IPS-11a (cell line): ENCODE measurements around the gene CWC27.

ENCODE experiments used
- H3K4me3 ChIP-seq: one replicate; pipeline ENCODE4 v1.5.1; 2013; ENCODE audit warnings: low read depth, low read length, control low read depth

Gene CWC27, protein sequence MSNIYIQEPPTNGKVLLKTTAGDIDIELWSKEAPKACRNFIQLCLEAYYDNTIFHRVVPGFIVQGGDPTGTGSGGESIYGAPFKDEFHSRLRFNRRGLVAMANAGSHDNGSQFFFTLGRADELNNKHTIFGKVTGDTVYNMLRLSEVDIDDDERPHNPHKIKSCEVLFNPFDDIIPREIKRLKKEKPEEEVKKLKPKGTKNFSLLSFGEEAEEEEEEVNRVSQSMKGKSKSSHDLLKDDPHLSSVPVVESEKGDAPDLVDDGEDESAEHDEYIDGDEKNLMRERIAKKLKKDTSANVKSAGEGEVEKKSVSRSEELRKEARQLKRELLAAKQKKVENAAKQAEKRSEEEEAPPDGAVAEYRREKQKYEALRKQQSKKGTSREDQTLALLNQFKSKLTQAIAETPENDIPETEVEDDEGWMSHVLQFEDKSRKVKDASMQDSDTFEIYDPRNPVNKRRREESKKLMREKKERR

DNA sequence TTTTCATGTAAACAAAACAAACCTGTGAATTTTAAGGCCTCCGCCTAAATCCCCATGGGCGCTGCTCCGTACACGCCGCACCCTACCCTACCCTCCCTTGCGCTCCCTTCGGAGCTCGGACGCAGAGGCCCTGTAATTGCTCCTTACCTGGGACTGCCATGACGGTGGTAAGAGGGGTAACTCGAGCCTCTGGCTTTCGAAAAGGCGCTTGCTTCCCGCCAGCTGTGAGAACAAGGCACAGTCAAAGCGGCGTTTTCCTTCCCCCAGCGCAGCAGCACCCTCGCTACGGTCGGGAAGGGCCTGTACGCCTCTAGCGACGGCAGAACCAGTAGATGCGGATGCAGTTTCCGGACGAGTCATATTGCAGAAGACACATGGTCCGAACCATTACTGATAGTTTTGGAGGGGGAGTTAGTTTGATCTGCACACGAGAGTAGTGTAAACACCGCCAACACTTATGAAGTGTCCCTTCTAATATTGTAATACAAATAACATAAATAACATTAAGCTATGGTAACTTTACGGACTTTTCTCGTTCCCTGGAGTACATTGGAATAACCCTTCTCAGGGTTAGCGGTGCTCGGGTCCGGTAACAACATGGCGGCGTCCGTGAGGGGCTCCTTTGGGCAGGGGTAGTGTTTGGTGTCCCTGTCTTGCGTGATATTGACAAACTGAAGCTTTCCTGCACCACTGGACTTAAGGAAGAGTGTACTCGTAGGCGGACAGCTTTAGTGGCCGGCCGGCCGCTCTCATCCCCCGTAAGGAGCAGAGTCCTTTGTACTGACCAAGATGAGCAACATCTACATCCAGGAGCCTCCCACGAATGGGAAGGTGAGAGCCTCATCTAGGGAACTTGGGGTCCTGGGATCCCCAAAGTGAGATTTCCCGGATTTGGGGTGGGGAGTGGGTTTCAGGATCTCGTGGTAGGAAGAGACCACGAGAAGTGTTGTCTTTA lies at the start of gene CWC27, which contains the start of gene SREK1IP1:
TSS of gene CWC27 (plus strand) at position 573 of the 955 bp plus-strand sequence. CDS start at position 790, 217 bp downstream.
TSS of gene SREK1IP1 (minus strand) at position 334 of the 955 bp plus-strand sequence. CDS start at position 160, 174 bp downstream.
- peak within 1 kb of the TSS; percentile 96 for H3K4me3 ChIP-seq

DNA sequence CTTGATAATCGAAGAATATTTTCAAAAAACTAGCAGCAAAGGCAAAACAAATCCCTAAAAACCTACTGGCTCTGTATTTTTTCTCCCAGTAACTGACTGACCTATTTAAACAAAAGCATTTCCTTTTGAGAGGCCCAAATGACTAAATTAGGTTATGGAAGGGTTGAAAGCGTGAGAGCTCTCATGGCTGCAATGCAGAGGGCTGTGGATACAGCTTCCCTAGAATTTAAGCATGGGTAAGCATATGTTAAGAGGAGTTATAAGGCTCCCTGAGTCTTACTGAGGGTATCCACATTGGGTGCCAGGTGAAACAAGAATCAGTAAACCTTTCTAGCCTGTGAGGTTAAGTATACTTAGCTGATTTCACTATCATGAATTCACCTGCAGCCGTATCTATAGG lies 46.1 kb upstream of the CWC27 start:
- H3K4me3 ChIP-seq: no peak overlapping the region

GRCh38 chr5:64727150-64727549 lies 41.6 kb upstream of the CWC27 start:
- H3K4me3 ChIP-seq: no peak overlapping the region

DNA sequence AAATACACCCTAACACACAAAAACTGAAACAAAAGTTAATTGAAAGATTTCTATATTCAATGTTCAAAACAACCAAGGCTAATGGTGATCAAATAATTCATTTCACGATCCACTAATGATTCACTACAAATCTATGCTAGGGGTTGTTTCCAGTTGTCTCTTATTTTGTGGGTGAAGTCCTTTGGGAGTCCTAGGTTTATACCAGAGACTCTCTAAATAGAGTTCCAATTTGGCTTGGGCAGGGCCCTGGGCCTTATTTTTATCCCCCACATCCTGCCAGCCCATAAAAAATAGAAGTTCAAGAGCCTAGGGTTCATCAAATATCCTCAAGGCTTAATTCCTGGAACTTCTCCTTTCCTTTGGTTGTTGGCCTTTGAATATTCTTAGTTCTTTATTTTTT lies 26.3 kb upstream of the CWC27 start:
- H3K4me3 ChIP-seq: no peak overlapping the region

DNA sequence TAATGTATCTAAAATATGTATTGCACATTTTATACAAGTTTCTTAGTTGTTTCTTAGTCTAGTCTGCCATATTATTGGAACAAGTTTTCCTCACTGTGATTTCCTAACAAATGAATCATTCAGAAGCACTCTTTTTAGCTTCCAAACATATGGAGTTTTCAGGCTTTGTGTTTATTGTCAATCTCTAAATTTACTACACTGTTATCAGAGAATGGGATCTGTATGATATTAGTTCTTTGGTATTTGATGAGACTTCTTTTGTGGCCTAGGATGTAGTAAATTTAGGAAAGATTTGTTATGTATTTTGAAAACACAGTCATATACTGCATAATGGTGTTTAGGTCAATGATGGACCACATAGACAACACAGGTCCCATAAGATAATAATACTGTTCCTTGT lies 25.9 kb upstream of the CWC27 start:
- no peak overlapping the region for H3K4me3 ChIP-seq

GRCh38 chr5:64744914-64745313 lies 23.8 kb upstream of the CWC27 start:
- H3K4me3 ChIP-seq: no peak overlapping the region

- H3K4me3 ChIP-seq: no peak overlapping the region
These were observed 22.3 kb upstream of the CWC27 start for GRCh38 chr5:64746446-64746845.

GRCh38 chr5:64749385-64749784 lies 19.3 kb upstream of the CWC27 start:
- H3K4me3 ChIP-seq: no peak overlapping the region

GRCh38 chr5:64754066-64754465 lies 14.7 kb upstream of the CWC27 start:
- no peak overlapping the region for H3K4me3 ChIP-seq

DNA sequence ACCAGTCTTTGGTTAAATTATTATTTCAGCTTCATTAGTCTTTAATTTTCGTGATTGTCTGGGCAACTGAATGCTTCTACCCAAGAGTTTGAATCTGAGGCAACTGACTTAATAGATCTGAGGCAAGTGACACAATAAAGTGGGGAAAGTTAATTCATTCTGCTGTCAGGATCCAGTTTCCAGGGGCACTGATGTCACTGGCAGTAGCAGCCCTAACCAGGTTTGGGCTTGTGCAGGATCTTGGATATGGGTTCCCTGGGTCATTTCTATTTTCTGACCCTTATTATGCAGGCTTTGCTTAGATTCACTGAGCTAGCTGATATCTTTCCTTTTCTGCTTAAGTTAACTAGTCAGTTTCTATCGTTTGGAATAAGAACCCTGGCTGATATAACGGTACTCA lies 9.8 kb upstream of the CWC27 start:
- H3K4me3 ChIP-seq: no peak overlapping the region

GRCh38 chr5:64759960-64760660 lies 8.6 kb upstream of the CWC27 start:
- no peak overlapping the region for H3K4me3 ChIP-seq

GRCh38 chr5:64763948-64764503 lies 4.7 kb upstream of the CWC27 start:
- no peak overlapping the region for H3K4me3 ChIP-seq

DNA sequence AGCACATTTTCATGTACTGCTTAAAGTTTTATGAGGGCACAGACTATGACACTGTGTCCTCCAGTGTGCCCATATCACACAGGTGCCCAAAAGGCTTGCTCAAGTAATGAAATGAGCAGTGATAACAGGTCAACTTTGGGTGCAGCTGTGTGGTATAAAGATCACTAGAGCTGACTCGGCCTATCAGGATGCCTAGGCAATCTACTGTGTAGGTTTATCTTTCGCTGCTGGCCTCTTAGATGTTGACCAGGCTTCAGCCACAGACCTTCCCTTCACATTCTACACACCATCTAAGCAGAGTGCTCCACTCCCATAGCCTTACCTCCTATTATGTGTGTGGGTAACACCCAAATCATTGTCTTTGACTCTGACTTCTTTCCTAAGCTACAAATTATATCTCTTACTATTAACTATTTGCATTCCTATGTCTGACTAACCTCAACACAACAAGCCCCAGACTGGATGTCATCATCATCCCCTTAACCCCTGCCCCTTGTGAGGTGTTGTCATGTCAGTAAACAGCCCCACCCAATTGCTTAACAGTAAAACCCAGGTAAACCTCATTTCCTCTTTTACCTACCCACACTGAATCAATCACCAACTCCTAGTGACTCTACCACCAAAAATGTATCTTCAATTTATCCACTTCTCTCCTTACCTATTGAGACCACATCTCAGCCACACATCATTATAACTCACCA lies 2.8 kb upstream of the CWC27 start:
- no peak overlapping the region for H3K4me3 ChIP-seq

DNA sequence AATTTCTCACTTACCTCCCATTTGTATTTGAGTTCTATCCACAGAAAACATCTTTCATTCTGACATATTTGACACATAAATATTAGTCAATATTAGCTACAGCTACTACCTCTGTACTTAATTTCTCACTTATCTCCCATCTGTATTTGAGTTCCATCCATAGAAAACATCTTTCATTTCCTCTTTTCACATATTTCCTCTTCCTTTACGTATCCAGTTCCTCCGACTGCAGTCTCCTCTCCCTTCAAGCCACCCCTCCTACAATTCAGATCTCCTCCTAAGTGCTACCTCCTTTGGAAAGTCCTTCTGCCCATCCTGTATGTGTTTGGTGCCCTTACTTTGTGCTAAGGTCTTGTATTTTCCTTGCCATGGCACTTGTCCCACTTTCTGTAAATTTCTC lies 1.8 kb upstream of the CWC27 start:
- H3K4me3 ChIP-seq: no peak overlapping the region

GRCh38 chr5:64767959-64768357 lies 772 bp upstream of the CWC27 start:
- peak overlapping the region; percentile 96 for H3K4me3 ChIP-seq

DNA sequence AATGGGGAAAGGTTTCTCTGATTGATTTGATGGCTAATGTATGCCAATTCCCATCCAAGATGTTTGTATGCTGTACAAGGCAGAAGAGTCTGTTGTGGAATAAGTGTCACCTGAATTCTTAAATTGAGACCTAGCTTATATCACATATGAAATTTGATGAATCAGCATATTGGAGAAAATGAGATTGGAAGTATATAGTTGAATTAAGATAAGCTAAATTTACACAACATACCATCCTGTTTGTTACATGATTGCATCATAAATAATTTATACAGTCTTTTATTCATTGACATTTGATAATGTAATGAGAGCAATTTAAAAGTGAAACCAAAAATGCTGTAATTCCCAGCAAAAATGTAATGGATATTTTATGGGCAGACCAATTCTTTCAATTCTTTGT lies 1.1 kb downstream of the CWC27 start:
- H3K4me3 ChIP-seq: peak overlapping the region; percentile 96

DNA sequence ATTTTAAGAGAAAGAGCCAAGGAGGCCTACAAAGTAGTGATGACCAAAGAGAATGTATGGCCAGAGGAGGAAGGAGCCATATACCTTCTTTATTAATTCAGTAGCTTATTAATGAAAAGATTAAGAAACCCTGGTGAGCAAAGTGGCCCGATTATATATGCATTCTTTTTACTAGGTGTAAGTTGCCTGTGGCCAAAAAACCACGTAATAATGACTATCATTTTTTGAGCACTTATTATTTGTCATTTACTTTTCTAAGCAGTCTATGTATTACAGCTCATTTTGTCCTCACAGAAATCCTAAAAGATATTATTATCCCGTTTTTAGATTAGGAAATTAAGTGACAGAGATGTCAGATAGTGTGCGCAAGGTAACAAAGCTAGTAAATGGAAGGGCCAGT lies 3.0 kb downstream of the CWC27 start:
- H3K4me3 ChIP-seq: no peak overlapping the region

DNA sequence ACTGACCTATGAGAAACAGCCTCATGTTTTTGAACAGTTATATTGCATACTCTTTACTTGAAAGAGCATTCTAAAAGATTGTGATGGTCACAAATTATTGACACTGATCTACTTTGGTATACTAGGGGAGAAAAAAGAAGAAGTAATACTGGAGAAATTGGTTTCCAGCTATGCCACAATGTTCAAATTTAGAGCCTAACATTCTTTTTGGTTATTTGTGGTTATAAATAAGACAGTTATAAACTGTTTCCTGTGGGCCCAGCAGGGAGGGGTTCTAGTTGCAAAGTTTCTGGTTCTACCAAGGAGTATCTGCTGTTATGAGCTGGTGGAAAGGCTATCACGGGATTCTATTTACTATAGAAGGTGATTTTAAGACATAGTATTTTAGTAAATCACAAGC lies 4.8 kb downstream of the CWC27 start:
- no peak overlapping the region for H3K4me3 ChIP-seq

- no peak overlapping the region for H3K4me3 ChIP-seq
These were observed 6.6 kb downstream of the CWC27 start for GRCh38 chr5:64775291-64775690.

GRCh38 chr5:64784451-64785025 lies 15.8 kb downstream of the CWC27 start:
- H3K4me3 ChIP-seq: no peak overlapping the region
